Measurements from ENCODE around the gene PCDHA13.

GRCh38 chr5:140857177-140857986 lies 24.5 kb upstream of the PCDHA13 start:
- TF ChIP-seq, protein P1, sequence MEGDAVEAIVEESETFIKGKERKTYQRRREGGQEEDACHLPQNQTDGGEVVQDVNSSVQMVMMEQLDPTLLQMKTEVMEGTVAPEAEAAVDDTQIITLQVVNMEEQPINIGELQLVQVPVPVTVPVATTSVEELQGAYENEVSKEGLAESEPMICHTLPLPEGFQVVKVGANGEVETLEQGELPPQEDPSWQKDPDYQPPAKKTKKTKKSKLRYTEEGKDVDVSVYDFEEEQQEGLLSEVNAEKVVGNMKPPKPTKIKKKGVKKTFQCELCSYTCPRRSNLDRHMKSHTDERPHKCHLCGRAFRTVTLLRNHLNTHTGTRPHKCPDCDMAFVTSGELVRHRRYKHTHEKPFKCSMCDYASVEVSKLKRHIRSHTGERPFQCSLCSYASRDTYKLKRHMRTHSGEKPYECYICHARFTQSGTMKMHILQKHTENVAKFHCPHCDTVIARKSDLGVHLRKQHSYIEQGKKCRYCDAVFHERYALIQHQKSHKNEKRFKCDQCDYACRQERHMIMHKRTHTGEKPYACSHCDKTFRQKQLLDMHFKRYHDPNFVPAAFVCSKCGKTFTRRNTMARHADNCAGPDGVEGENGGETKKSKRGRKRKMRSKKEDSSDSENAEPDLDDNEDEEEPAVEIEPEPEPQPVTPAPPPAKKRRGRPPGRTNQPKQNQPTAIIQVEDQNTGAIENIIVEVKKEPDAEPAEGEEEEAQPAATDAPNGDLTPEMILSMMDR (optimal IDR thresholded peaks at IDR 0.05 in 1 of 3, IDR thresholded peaks at IDR 0.05 in 1 of 3, conservative IDR thresholded peaks at IDR 0.05 in 1 of 3; ENCODE audit: extremely low read depth in 1 of 3, insufficient read depth in 2 of 3, low read length in 3 of 3): no peak
- no peak for TF ChIP-seq EZH2 (IDR thresholded peaks at IDR 0.05; ENCODE audit: low read length)
